Measurements from ENCODE around the gene SGCA. TPM values are rescaled to one million over a fixed set of nuclear protein-coding genes. Genes with fewer than 3 reads are reported as not detected.

The SGCA gene
- total RNA-seq, 1 experiment from 2014 or later, result 0.24 TPM

DNA sequence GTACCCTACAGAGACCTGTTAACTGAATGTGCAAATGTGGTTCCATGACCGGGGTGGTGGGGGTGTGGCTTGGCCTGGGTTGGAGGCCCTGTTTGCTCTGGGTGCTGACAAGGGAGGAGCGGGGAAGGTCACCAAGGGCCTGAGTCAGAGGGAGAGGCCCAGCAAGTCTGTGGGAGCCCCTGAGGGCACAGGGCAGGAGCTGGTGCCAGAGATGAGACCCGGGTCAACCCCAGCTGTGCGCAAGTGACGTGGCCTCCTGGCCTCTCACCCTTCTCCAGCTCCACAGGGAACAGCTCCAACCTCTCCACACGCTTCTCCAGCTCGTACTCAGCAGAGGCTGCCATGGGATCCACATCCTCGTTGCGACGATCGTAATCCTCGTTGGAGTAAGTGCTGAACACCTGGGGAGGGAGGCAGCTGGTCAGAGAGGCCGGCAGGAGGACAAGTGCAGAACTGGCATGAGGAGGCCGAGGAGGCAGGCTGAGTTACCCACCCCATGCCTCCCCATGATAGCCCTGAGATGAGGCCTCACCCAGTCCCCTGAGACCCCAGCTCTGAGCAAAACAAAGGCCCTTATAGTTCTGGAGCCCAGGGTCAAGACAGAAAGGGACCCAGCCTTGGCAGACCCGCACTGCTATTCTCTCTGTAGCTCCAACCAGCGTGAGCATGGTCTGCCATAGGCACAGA, 20.8 kb upstream of the SGCA start:
- Histone ChIP-seq H3K9ac (ENCODE audit: extremely low read depth, insufficient read length, low read length) (no peak overlapping the region), H2AK5ac (ENCODE audit: insufficient read length, low read length) (no peak overlapping the region), H4K20me1 (ENCODE audit: control insufficient read depth, insufficient read depth, insufficient read length) (no peaks in the 10 kb centered on the region), H2AFZ (ENCODE audit: low read length) (no peak overlapping the region), H3K4ac (ENCODE audit: low read depth, low read length) (no peak overlapping the region), H3K27ac (ENCODE audit: insufficient read length, low read depth, low read length) (no peak overlapping the region), H3K23ac (ENCODE audit: insufficient read length, low read depth, low read length) (no peak overlapping the region), H3K79me1 (ENCODE audit: insufficient read depth, low read depth, low read length, poor library complexity, severe bottlenecking) (no peaks in the 10 kb centered on the region), H2BK12ac (ENCODE audit: insufficient read length, low read depth, low read length) (no peak overlapping the region), H4K8ac (replicated peaks; ENCODE audit: insufficient read length, low read depth, low read length) (no peak overlapping the region), H2BK120ac (ENCODE audit: low read depth, low read length, poor library complexity, severe bottlenecking) (no peak overlapping the region), H3K56ac (ENCODE audit: insufficient read length, low read depth, low read length) (no peak overlapping the region), H3K23me2 (ENCODE audit: insufficient read length, low read depth, low read length, poor library complexity, severe bottlenecking) (peaks cover 14% of the 10 kb centered on the region), H3K14ac (ENCODE audit: insufficient read depth, low read length) (no peak overlapping the region), H3K9me3 (ENCODE audit: control insufficient read depth, low read depth, low read length) (no peaks in the 10 kb centered on the region), H2BK15ac (ENCODE audit: low read depth, low read length) (no peak overlapping the region), H2BK20ac (ENCODE audit: low read depth, low read length, poor library complexity, severe bottlenecking) (no peak overlapping the region), H3T11ph (ENCODE audit: low read length) (no peak overlapping the region), H3K18ac (ENCODE audit: insufficient read length, low read depth, low read length) (no peak overlapping the region), H3K4me2 (ENCODE audit: insufficient read depth, insufficient read length, low read length) (no peak overlapping the region), H3K79me2 (ENCODE audit: insufficient read depth, low read length) (no peaks in the 10 kb centered on the region), H3K4me1 (ENCODE audit: insufficient read depth, low read length) (no peaks in the 10 kb centered on the region; the same call in 1 of the 2 replicates), H2BK5ac (ENCODE audit: insufficient read length, low read length) (no peak overlapping the region), H4K5ac (ENCODE audit: insufficient read length, low read depth, low read length) (no peak overlapping the region), H3K27me3 (ENCODE audit: insufficient read depth, low read length) (no peaks in the 10 kb centered on the region; the same call in 1 of the 2 replicates), H4K91ac (ENCODE audit: insufficient read length, low read depth, low read length) (no peak overlapping the region)
- Mint-ChIP-seq H3K27me3 (ENCODE audit: low read depth) (peaks cover 10% of the 10 kb centered on the region), H3K4me3 (no peak overlapping the region), H3K36me3 (ENCODE audit: insufficient read depth in 1 of 3, low read depth in 3 of 3) (peaks cover 18 to 52% (median 42%) of the 10 kb centered on the region in 3 experiments; a peak in 6 of 7 replicates), H3K9me3 (no peaks in the 10 kb centered on the region), H3K27ac (peak overlapping the region in 1 of 3 experiments; percentile 70; a peak in 2 of 7 replicates), H3K4me1 (peaks cover 28 to 49% of the 10 kb centered on the region in 2 experiments)
- no peak for DNase-seq
- TF ChIP-seq, protein P1, sequence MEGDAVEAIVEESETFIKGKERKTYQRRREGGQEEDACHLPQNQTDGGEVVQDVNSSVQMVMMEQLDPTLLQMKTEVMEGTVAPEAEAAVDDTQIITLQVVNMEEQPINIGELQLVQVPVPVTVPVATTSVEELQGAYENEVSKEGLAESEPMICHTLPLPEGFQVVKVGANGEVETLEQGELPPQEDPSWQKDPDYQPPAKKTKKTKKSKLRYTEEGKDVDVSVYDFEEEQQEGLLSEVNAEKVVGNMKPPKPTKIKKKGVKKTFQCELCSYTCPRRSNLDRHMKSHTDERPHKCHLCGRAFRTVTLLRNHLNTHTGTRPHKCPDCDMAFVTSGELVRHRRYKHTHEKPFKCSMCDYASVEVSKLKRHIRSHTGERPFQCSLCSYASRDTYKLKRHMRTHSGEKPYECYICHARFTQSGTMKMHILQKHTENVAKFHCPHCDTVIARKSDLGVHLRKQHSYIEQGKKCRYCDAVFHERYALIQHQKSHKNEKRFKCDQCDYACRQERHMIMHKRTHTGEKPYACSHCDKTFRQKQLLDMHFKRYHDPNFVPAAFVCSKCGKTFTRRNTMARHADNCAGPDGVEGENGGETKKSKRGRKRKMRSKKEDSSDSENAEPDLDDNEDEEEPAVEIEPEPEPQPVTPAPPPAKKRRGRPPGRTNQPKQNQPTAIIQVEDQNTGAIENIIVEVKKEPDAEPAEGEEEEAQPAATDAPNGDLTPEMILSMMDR (conservative IDR thresholded peaks at IDR 0.05), result no peak
- no CpG with 5 or more reads among the region's 16 CpGs for WGBS (ENCODE audit: extremely low coverage, insufficient read length, low lambda C conversion rate)

Data from H9 (cell line).